Measurements from ENCODE around the gene DGKZ.

DNA sequence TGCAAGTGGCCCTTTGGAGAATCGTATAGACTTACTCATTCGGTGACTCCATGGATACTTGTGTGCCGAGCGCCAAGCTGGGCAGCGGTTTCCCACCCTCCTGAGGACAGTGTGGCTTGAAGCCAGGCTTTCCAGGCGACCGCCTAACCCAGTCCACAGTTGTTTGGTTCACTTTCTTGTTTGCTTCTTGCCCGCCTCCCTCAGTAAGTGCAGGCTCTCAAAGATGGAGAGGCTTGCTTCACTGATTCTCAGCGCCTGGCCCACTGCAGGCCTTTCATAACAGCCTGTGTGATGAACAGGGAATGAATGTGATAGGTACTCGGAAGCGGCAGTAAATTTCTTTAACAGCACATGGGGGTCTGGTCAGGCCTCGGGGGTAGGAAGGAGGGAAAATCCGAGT, 23.0 kb downstream of the DGKZ start:
- TF ChIP-seq, protein P1, sequence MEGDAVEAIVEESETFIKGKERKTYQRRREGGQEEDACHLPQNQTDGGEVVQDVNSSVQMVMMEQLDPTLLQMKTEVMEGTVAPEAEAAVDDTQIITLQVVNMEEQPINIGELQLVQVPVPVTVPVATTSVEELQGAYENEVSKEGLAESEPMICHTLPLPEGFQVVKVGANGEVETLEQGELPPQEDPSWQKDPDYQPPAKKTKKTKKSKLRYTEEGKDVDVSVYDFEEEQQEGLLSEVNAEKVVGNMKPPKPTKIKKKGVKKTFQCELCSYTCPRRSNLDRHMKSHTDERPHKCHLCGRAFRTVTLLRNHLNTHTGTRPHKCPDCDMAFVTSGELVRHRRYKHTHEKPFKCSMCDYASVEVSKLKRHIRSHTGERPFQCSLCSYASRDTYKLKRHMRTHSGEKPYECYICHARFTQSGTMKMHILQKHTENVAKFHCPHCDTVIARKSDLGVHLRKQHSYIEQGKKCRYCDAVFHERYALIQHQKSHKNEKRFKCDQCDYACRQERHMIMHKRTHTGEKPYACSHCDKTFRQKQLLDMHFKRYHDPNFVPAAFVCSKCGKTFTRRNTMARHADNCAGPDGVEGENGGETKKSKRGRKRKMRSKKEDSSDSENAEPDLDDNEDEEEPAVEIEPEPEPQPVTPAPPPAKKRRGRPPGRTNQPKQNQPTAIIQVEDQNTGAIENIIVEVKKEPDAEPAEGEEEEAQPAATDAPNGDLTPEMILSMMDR (IDR thresholded peaks at IDR 0.05): no peak
- TF ChIP-seq ZFX (IDR thresholded peaks at IDR 0.05; ENCODE audit: borderline replicate concordance): no peak

Data from 22Rv1 (cell line).